SW480 (cell line): ENCODE measurements around the gene PCSK5.

ENCODE experiments used
- DNase-seq: peaks from one replicate; pipeline ENCODE4 v3.0.0-alpha.2; 2016; ENCODE audit warnings: low spot score

The PCSK5 gene

DNA sequence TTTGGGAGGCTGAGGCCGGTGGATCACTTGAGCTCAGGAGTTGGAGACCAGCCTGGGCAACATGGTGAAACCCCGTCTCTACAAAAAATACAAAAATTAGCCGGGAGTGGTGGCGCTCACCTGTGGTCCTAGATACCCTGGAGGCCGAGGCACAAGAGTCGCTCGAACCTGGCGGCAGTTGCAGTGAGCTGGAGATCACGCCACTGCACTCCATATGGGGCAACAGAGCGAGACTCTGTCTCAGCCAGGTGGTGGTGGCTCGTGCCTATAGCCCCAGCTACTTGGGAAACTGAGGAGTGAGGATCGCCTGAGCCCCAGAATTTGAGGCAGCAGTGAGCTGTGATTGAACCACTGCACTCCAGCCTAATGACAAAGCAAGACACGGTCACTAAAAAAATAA lies 506.1 kb downstream of the PCSK5 start:
- no peak for DNase-seq

GRCh38 chr9:76399856-76400255 lies 509.4 kb downstream of the PCSK5 start:
- DNase-seq: no peak

DNA sequence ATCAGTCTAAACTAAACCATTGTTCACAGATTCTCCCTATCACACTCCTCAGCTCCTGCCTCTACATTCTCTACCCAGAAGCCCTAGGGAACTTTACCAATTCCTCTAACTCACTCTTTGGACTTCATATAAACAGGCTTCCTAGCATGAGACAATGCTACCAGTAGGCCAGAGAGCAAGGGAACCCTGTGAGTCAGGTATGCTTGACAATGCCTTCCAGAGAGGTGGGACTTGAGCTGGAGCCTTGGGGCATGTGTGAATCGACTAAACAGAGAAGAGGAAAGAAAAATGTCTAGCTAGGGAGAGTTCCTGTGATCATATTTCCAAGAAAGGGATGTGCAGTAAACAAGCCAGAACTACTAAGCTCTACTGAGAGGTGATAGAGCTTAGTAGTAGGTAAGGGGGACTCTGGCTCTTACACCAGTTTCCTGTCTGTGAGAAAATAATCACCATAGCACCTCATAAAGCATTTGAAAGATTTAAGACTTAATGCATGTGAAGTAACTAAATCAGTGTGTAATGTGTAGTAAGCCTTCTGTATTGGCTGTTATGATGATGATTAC lies 510.1 kb downstream of the PCSK5 start:
- no peak for DNase-seq

GRCh38 chr9:76401176-76401575 lies 510.7 kb downstream of the PCSK5 start:
- DNase-seq: no peak

DNA sequence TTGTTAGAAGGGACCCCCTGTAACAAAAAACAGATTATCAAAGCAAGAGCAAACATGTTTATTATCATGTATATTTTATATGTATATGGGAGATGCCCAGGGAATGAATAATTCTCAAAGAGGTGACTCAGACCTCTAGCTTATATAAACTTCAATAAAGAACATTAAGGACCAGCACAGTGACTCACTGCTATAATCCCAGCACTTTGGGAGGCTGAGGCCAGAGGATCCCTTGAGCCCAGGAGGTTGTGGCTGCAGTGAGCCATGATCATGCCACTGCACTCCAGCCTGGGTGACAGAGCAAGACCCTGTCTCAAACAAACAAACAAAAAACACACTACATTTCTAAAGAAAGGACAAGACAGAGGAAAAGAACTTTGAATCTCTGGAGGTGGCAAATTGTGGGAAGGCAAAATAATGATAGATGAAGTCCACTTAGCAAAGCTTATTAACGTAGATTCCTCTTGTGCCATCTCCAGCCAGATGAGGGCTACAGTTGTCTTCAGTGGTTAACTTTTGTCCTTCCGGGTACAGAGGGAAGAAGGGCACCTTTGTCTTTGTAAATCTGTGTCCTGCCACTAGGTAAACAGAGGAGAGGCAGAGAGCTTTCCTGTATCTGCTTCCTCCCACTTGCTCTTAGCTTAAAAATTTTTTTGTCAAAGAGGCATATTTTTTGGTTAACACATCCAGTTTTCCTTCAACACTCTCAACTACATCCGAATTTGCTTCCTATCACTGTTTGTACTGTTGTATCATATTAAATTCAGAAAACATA lies 511.3 kb downstream of the PCSK5 start:
- peak; percentile 48 for DNase-seq

DNA sequence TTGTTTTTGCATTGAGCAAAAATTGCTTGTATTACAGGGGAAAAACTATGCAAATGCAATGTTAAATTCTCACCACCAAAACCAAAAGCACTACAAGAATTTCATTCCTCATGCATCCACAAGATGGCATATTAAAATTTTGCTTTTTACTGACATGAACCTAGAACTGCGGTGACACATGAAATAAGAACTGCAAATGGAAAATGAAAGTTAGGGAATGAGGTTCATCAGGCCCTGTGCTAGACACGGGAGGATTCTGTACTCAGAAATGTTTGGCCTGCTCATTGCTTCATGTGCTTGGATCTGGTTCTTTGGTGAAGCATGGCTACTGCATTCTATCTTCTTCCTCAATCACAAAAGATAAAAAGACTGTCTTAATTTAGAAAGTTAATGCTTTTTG lies 512.9 kb downstream of the PCSK5 start:
- peak; percentile 78 for DNase-seq

GRCh38 chr9:76404401-76404800 lies 513.9 kb downstream of the PCSK5 start:
- no peak for DNase-seq

GRCh38 chr9:76405340-76405739 lies 514.9 kb downstream of the PCSK5 start:
- no peak for DNase-seq

- no peak for DNase-seq
Measured at GRCh38 chr9:76405868-76406267, 515.4 kb downstream of the PCSK5 start.
